Fibroblast of pulmonary artery (primary cell): ENCODE results near the gene NADK2.

Experiments
- DNase-seq: peaks from one replicate; pipeline ENCODE4 v3.0.0-alpha.2; 2010; ENCODE audit warnings: low read depth
- H3K4me3 ChIP-seq: replicated peaks from 2 replicates; pipeline ENCODE4 v1.5.1; 2011; ENCODE audit warnings: low read depth, mild to moderate bottlenecking, control low read depth, low read length, moderate library complexity
- CTCF ChIP-seq: IDR thresholded peaks from 2 replicates; pipeline ENCODE4 v1.5.1; 2011; ENCODE audit warnings: mild to moderate bottlenecking, control low read depth, low read length, inconsistent platforms; ENCODE audit errors: missing control alignments

The NADK2 gene

GRCh38 chr5:36238502-36239295 lies 3.0 kb downstream of the NADK2 start:
- H3K4me3 ChIP-seq: no peak overlapping the region
- TF ChIP-seq CTCF: no peak
- DNase-seq: no peak

- no peak for DNase-seq
- TF ChIP-seq CTCF: no peak
- H3K4me3 ChIP-seq: no peak overlapping the region
Observed at GRCh38 chr5:36237751-36238150, 4.0 kb downstream of the NADK2 start.

- no peak overlapping the region for H3K4me3 ChIP-seq
- no peak for TF ChIP-seq CTCF
- DNase-seq: no peak
Observed at GRCh38 chr5:36236801-36237200, 4.9 kb downstream of the NADK2 start.

GRCh38 chr5:36232533-36232932 lies 9.2 kb downstream of the NADK2 start:
- no peak for TF ChIP-seq CTCF
- H3K4me3 ChIP-seq: no peak overlapping the region
- DNase-seq: no peak

GRCh38 chr5:36230151-36230790 lies 11.5 kb downstream of the NADK2 start:
- H3K4me3 ChIP-seq: no peak overlapping the region
- no peak for TF ChIP-seq CTCF
- no peak for DNase-seq

GRCh38 chr5:36228505-36228904 lies 13.2 kb downstream of the NADK2 start:
- TF ChIP-seq CTCF: no peak
- DNase-seq: no peak
- H3K4me3 ChIP-seq: no peak overlapping the region
